ENCODE measurements around the gene SLCO2A1.

DNA sequence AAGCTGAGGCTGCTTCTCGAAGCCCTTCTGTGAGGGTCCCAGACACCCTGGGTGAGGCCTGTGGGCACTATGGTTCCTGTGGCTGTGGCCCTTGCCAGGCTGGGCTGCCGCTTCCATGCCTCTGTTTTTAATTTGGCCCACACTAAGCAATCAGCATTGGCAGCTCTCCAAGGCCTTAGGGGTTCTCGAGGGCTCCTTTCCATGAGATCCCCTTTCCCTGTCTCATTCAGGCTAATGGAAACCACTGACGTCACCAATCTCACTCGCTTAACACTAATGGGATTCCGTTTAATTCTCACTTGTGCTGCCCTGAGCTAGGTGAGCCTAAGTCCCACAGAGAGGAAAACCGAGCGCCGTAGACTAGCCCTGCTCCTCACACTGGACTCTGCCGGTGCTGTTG, 73.8 kb downstream of the SLCO2A1 start:
- TF ChIP-seq CTCF (IDR thresholded peaks at IDR 0.05): no peak
- TF ChIP-seq POLR2A (IDR thresholded peaks at IDR 0.05): no peak
- TF ChIP-seq EP300 (IDR thresholded peaks at IDR 0.05; ENCODE audit: low read depth): no peak
- TF ChIP-seq POLR2AphosphoS5 (IDR thresholded peaks at IDR 0.05): no peak
